HG03432 (cell line): Measurements from ENCODE around the gene SEC11C.
A peak's percentile ranks its signal among the peaks of the same experiment; 100 is the strongest.
"Not testable (repeated sequence)": the region's sequence is repeated elsewhere in the genome, so short reads cannot be mapped to it uniquely, and the experiment has no call there.

Experiments used
- ATAC-seq: cut with Tn5 transposase; IDR thresholded peaks from one replicate; pipeline ENCODE4 v1.9.1; 2021; ENCODE audit warnings: mild to moderate bottlenecking, moderate library complexity; ENCODE audit not compliant: unreplicated experiment

SEC11C gene

DNA sequence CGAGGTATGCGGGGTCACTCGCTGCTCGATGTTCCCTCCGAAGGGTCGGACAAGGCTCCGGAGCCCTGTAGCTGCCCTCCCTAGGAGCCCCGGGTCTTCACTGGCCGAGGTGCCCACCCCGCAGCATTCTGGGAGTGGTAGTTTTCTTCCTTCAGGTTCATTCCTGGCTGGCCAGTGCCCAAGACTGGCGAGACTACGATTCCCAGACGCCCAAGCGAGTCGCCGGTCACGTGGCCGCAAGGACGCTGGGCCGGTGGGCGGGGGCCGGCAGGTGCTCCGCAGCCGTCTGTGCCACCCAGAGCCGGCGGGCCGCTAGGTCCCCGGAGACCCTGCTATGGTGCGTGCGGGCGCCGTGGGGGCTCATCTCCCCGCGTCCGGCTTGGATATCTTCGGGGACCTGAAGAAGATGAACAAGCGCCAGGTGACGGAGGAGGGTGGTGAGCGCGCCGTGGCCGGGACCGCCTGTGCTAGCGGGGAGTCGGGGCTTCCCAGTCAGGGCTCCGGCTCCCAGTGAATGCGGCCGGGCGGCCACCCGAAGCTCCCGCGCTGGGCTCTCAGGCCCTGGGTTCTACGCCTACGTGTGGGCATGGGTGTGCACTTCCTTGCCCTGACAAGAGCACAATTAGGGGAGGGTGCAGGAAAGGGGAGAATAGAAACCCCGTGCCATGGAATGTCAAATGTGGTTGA lies at the start of gene SEC11C:
Gene SEC11C, plus strand, starts transcription at position 270 of the 687 bp plus-strand sequence. Its CDS starts 65 bp downstream, at position 335.
- peak; percentile 82 for ATAC-seq

DNA sequence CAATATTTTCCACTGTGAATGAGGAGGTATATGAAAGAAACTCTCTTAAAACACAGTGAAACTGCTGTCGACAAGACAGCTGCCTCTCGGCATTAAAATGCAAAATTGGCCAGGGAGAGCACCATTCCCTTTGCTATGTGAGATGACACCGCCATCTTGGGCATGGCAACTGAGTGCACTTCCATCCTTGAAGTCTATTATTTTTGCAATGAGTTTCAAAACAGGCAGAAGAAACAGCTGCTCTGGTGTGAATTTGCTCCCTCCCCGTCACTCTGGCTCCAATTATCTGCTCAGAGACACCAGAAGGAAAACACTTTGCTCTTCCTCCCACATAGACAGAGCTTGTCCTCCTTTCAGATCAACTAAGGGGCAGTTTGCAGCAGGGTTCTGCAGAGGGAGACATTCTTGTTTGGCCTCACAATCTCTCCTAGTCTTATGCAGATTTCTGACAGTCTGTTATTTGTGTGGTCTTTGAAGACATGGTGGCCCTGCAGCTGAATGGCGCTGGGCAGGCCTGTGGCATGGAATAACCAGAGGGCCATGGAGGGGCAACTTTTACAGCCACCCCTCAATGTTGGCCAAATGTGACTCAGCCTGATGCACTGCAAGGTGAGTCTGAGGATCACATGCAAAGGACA lies 48.6 kb upstream of the SEC11C start:
- no peak for ATAC-seq

GRCh38 chr18:59093668-59094067 lies 46.0 kb upstream of the SEC11C start:
- ATAC-seq = no peak

DNA sequence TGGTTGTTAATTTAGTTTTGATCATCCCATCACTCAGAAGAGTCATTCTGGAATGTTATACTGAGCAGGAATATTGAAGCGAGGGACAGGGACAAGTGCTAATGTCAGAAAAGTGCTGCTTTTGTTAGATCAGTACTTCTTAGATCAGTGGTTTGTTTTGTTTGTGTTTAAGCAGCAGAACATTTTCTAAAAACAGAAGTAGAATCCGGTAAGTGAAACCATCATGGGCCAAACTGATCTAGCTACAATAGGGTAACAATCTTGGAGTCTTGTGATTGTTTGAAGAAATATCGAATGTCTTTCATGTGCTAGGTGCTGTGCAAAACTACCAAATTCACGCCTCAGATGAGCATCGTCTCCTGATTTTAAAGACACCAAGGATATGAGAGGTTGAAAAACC lies 45.1 kb upstream of the SEC11C start:
- no peak for ATAC-seq

DNA sequence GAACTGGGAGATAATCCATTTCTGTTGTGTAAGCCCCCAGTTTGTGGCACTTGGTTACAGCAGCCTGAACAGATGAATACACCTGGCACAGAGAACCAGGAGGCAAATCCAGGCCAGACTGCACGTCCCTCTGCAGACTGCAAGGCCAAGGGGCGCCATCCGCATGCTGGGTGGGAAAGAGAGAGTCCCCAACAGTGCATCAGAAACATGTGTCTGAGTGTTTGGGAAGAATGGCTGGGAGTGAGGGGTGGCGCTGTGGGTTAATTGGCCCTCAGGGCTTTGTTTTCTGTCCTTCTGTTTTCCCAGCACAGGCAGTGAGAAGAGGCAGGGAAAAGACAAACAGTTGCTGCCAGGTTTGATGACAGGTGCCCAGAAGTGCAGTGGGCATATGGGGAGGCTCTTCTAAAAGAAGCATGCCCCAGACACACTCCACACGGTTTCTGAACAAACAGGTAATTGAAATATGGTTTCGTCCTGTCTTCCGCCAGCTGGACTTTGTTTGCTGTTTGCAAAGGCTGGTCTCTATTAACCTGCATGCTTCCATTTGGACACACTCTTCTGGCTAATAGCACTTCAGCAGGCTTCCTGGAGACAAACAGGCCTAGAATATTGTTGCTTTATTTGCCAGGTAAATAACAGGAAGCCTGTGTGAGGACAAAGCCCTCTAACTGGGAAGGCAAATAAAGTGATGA lies 43.4 kb upstream of the SEC11C start:
- no peak for ATAC-seq

DNA sequence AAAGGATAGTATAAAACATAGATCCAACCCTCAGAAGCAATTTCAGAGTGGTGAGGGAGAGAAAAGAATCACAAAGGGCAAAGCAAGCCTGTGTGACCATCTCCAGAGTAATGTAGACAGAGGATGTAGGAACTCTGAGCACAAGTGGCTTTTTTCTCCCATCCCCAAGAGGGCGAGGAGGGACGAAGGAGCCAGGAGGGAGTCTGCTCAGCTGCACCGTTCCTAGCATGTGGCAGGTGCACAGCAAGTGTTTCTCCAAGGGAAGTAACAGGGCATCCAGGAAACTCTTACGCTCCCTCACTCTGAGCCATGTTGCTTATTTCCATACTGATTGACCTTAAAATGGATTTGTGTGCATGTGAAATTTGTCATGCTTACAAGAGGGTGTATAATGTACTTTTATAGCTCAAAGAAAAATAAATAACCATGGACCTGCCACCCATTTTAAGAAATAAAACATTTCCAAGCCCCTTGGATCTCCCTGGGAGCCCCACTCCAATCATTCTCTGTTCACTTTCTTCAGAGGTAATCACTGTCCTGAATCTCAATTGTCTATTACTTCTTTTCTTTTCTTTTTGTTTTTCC lies 37.8 kb upstream of the SEC11C start:
- no peak for ATAC-seq

DNA sequence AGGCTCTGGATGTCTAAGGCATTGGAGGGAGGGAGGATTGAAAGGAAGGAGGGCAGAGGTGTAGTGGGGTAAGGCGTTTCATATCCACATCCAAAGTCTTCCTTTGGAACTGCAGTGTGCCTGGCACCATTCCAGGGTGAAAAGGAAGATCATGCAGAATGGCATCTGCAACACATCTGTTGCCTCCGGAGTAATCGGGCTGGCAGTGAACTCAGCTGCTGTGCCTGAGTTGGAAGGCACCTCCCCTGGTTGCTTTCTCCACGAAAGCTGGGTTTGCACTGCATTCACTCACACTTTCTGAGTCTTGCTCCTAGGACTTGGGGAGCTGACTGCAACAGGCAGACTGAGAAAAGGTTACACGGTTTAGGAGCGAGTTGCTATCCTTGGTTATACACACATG lies 30.3 kb upstream of the SEC11C start:
- ATAC-seq = no peak

GRCh38 chr18:59114160-59114559 lies 25.5 kb upstream of the SEC11C start:
- ATAC-seq = no peak

DNA sequence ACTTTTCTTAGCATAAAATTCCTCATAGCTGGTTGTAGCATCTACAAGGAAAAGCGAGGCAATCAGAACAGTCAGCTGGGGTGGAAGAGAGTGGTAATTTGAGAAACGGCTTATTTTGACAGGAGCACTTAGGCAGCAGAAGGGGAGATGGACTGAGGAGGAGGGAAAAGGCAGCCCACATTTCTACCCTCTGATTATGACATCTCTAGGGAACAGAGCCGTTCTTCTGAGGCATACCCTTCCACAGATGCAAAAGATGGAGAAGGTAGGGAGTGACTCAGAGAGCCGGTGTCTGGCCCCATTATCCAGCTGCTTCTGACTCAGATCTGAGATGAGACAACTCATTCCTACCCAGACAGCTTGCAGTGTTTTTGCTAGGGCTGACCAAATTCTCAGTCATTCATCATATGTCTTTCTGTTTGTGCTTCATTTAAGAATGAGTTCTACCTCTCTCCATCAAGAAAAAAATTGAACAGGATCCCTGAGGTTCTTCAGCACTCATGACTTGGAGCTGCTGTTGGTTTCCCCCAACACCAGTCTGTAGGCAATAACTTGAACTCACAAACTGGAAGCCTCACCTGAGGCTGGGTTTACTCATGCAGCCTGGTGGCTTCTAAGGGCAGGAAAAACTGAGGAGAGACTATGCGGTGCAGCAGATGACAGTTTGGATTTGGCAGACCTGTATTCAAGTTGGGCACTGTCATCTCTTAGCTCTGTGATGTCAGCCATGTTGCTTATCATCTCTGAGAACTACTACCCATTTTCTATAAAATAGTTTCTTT lies 15.9 kb upstream of the SEC11C start:
- ATAC-seq = peak; percentile 84

DNA sequence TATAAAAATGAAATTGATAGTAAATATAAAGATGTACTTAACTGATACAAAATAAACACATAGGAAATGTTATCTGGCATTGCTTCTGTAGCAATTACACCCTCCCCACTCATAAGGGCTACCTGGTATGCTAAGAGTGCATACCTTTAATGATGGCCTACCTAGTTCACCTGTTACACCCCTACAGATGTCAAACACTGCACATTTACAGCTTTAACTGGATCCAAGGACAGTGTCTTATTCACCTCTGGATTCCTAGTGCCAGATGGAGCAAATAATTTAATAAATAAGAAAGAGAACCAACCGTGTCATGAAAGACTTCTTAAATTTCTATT lies 15.3 kb upstream of the SEC11C start:
- ATAC-seq = no peak

DNA sequence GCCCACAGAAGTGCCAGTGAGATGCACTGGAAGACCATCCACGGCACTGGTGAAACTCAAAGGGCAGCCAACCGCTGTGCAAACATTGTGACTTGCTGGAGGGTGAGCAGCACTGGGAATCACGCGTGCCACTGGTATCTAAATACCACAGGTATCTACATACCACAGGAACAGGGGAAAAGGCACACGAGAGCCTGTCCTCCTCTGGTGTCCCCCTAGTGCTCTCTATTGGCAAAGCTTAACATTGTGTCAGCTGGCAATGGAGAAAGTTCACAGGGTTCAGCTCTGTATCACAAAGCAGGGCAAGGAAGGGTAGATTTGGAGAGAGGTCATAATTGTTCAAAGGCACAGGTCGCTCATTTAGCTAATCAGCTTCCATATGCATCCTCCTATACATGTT lies 12.6 kb upstream of the SEC11C start:
- no peak for ATAC-seq

GRCh38 chr18:59129951-59130703 lies 9.6 kb upstream of the SEC11C start:
- no peak for ATAC-seq

DNA sequence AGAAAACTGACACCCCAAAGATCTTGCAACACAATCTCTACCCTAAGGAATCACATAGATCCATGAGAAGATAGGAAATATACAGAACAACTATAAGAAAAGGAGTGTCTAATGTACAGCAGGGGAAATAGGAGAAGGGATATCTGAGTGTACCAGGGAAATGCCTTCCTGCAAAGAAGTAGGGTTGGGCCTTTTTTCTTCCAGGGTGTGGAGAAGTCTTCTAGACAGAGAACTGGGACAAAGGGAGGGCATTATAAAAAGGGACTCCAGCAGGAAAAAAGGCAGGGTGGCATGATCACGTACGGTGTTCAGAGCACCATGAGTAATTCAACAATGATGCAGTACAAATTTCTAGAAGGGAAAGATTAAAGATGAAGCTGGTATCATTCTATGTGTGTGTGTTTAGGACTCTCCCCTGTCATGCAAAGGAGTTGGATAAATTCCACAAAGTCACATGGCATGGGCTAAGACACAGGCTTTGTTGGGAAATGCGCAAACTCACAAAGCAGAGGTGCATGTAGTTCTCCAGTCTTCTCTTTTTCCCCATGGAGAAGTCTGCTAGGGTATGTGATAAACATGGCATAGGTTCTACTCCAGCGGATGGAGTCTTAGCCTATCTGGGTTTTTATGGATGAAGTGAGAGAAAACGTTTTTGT lies 6.7 kb upstream of the SEC11C start:
- ATAC-seq = no peak

DNA sequence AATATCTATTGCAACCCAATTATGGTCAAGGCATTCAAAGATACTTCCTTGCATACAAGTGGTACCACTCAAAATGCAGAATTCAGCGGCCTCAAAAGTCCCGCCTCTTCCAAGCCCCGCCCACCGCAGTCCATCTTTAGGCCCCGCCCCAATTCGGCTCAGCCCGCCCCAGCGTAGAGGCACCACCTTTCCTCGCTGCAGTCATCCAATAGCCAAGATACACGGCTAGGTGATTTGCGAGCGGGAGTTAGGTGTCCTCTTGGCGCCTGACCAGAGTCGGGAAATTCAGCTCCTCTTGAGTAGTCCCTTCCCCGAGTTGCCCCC lies 431 bp upstream of the SEC11C start:
- peak; percentile 76 for ATAC-seq

GRCh38 chr18:59140302-59140885 lies 710 bp downstream of the SEC11C start:
- ATAC-seq = no peak

DNA sequence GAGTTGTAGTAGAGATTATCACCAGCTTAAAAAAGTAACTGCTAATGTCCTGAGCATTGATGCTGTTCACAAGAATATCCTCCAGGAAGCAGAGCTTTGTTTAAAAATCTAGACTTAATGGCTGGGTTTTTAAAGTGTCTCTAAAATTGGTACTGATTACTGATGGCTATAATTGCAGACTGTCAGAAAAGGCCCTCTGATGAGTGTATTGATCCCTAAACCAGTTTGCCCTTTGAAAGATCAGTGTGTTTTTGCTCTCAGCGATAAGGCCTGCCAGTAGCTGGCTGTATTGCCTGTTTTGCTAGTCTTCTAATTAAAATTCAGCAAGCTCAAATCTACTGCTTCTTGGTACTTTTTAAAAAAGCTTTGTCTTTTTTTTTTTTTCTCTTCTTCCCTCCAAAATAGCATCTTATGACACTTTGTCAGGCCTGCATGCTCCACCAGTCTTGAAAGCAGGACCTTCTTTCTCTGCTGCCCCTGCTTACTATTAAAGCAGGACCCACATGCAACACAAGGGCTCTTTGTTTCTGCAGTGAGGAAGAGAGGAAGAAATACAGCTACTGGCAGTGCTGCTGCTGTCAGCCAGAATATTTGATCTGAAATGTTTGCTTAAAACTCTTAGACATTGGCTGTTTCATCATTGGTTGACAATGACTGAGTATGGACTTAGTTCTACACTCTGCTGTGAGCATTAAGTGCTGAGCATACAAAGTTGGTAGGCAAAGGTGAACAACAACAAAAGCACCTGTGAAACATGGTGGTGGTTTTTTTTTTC lies 1.8 kb downstream of the SEC11C start:
- ATAC-seq = no peak

- ATAC-seq = no peak
Observed at GRCh38 chr18:59142274-59142673, 2.6 kb downstream of the SEC11C start.

- not testable (repeated sequence) for ATAC-seq
Observed at GRCh38 chr18:59142800-59143416, 3.2 kb downstream of the SEC11C start.
